Right lobe of liver (tissue), 6 donors: ENCODE measurements around the gene ARHGEF9. TPM values are rescaled to one million over a fixed set of nuclear protein-coding genes. Genes with fewer than 3 reads are reported as not detected.

Experiments
- ATAC-seq, 4 donors: fragments of 200-7000 bp; cut with Tn5 transposase; one replicate each; pipeline ENCODE4 v1.9.1; 2020; ENCODE audit warnings: mild to moderate bottlenecking in 4 of 4, moderate library complexity in 4 of 4
- DNase-seq, 3 donors: peaks; one replicate each; pipeline ENCODE4 v3.0.0-alpha.2; 2020
- H3K27ac ChIP-seq, 3 donors: fragments of 200-600 bp; one replicate each; pipeline ENCODE4 v1.8.0; 2022
- H3K27me3 ChIP-seq, 2 donors: fragments of 200-600 bp; one replicate each; pipeline ENCODE4 v1.8.0; 2022
- H3K36me3 ChIP-seq, 4 donors: fragments of 200-600 bp; sonication (generic) in 1 of 4; one replicate each; pipeline versions ENCODE4 v1.5.1 to v1.8.0; 2017 to 2022; ENCODE audit warnings: control low read depth in 1 of 4
- H3K4me1 ChIP-seq, 4 donors: fragments of 200-600 bp; sonication (generic) in 1 of 4; one replicate each; pipeline versions ENCODE4 v1.5.1 to v1.8.0; 2017 to 2022; ENCODE audit warnings: control low read depth in 1 of 4
- H3K4me3 ChIP-seq, 3 donors: fragments of 200-600 bp; one replicate each; pipeline ENCODE4 v1.8.0; 2022
- H3K9me3 ChIP-seq, 4 donors: fragments of 200-600 bp; sonication (generic) in 1 of 4; one replicate each; pipeline versions ENCODE4 v1.5.1 to v1.8.0; 2017 to 2022; ENCODE audit warnings: control low read depth in 1 of 4
- CTCF ChIP-seq, 4 donors: fragments of 200-600 bp in 3 of 4; fragments of 450-650 bp in 1 of 4; IDR thresholded peaks; one replicate each; pipeline versions ENCODE4 v1.5.1 to v1.8.0; 2016 to 2022; ENCODE audit warnings: antibody characterized with exemption in 4 of 4, mild to moderate bottlenecking in 2 of 4
- POLR2A ChIP-seq: fragments of 450-650 bp; IDR thresholded peaks from one replicate; pipeline ENCODE4 v1.6.1; 2017; ENCODE audit warnings: antibody characterized with exemption, mild to moderate bottlenecking
- WGBS: methylation state at CpG from one replicate; pipeline ENCODE4 v1.1.6; 2018; ENCODE audit warnings: low coverage, low lambda C conversion rate; ENCODE audit not compliant: insufficient coverage; ENCODE audit errors: missing lambda C conversion rate; 5-methylcytosine and 5-hydroxymethylcytosine counted together
- intact Hi-C, 2 donors: fragments of 100-400 bp; cut with DNase I; formaldehyde crosslinking; loops; one replicate each; pipeline versions ENCODE4 v1.11.2 to v1.14.1; 2022
- total RNA-seq, 6 experiments: library from RNA; depleted of rRNA in 2 of 6; stranded (reverse); fragments of >200 nt in 2 of 6; fragmentation: NEBNext Ultra II Directional in 3 of 6; extraction: Animal tissue kit (Norgen Biotek cat#: 25700) in 3 of 6; gene quantifications; one replicate each; pipeline versions ENCODE4 v1.1.0 to v1.2.4, GENCODE V29; 2016 to 2023
- donor health status: DM: no; HTN: yes; CAD: no.
- donor health status: DM: no; HTN: no; CAD: no.
- donor health status: DM: no; HTN: no; CAD: no.
- donor health status: DM: no; HTN: yes; CAD: no.
- donor health status: DM: no; HTN: yes; CAD: no.

The ARHGEF9 gene
- total RNA-seq, 6 experiments from 2014 or later: 5.8 to 9.0 (median 7.5) TPM

- DNase-seq (no peak), ATAC-seq (no peak)
- Histone ChIP-seq H3K4me1 (no peaks in the 10 kb centered on the region), H3K27ac (no peak overlapping the region), H3K4me3 (no peak overlapping the region), H3K36me3 (no peaks in the 10 kb centered on the region), H3K27me3 (no peaks in the 10 kb centered on the region), H3K9me3 (peaks cover 0 to 6% (median 0%) of the 10 kb centered on the region in 4 donors)
- 63% methylated on average over 2 of the region's 2 CpGs for WGBS
- intact Hi-C loops: no loop called here
- no peak for TF ChIP-seq POLR2A
- no peak for TF ChIP-seq CTCF (IDR thresholded peaks at IDR 0.05)
Observed at GRCh38 chrX:63768760-63769159, 16.3 kb downstream of the ARHGEF9 start.

- ATAC-seq (no peak), DNase-seq (no peak)
- intact Hi-C loops: no loop called here
- H3K27me3 ChIP-seq: no peaks in the 10 kb centered on the region
- no peak overlapping the region for H3K27ac ChIP-seq
- no peak for TF ChIP-seq POLR2A
- no peak for TF ChIP-seq CTCF (IDR thresholded peaks at IDR 0.05)
- H3K4me1 ChIP-seq: no peaks in the 10 kb centered on the region
- no peaks in the 10 kb centered on the region for H3K36me3 ChIP-seq
- no peak overlapping the region for H3K4me3 ChIP-seq
- 47% methylated on average over 4 of the region's 4 CpGs for WGBS
- H3K9me3 ChIP-seq: peaks cover 0 to 6% (median 0%) of the 10 kb centered on the region in 4 donors
Observed at GRCh38 chrX:63765712-63766111, 19.3 kb downstream of the ARHGEF9 start.

- Histone ChIP-seq H3K27ac (no peak overlapping the region), H3K4me1 (no peaks in the 10 kb centered on the region), H3K27me3 (no peaks in the 10 kb centered on the region), H3K4me3 (no peak overlapping the region), H3K36me3 (no peaks in the 10 kb centered on the region), H3K9me3 (peaks cover 0 to 6% (median 0%) of the 10 kb centered on the region in 4 donors)
- WGBS: 63% methylated on average over 1 of the region's 1 CpG
- TF ChIP-seq CTCF (IDR thresholded peaks at IDR 0.05) (no peak), POLR2A (no peak)
- intact Hi-C loops: no loop called here
- ATAC-seq (no peak), DNase-seq (no peak)
Observed at GRCh38 chrX:63764946-63765345, 20.1 kb downstream of the ARHGEF9 start.

GRCh38 chrX:63761639-63762038, 23.4 kb downstream of the ARHGEF9 start:
- H3K9me3 ChIP-seq: no peaks in the 10 kb centered on the region
- H3K27me3 ChIP-seq: no peaks in the 10 kb centered on the region
- peak in 1 of 4 donors; percentile 22 for ATAC-seq
- no peak overlapping the region for H3K27ac ChIP-seq
- peak in 2 of 4 donors; percentile 13 for TF ChIP-seq CTCF (IDR thresholded peaks at IDR 0.05)
- TF ChIP-seq POLR2A: no peak
- 57% methylated on average over 1 of the region's 1 CpG for WGBS
- H3K4me3 ChIP-seq: no peak overlapping the region
- H3K36me3 ChIP-seq: no peaks in the 10 kb centered on the region
- H3K4me1 ChIP-seq: no peaks in the 10 kb centered on the region
- intact Hi-C loops: no loop called here
- no peak for DNase-seq

GRCh38 chrX:63758011-63758410, 27.0 kb downstream of the ARHGEF9 start:
- Histone ChIP-seq H3K4me1 (no peaks in the 10 kb centered on the region), H3K27me3 (no peaks in the 10 kb centered on the region), H3K27ac (no peak overlapping the region), H3K9me3 (no peaks in the 10 kb centered on the region), H3K36me3 (no peaks in the 10 kb centered on the region), H3K4me3 (no peak overlapping the region)
- WGBS: 60% methylated on average over 2 of the region's 2 CpGs
- no peak for ATAC-seq
- intact Hi-C loops: no loop called here
- no peak for TF ChIP-seq POLR2A
- TF ChIP-seq CTCF (IDR thresholded peaks at IDR 0.05): no peak
- no peak for DNase-seq
